GM21619 (cell line): ENCODE results near the gene ENPP1.
A peak's percentile ranks its signal among the peaks of the same experiment; 100 is the strongest.

Experiments
- ATAC-seq: cut with Tn5 transposase; IDR thresholded peaks from one replicate; pipeline ENCODE4 v1.9.1; 2021; ENCODE audit not compliant: unreplicated experiment

ENPP1 gene

GRCh38 chr6:131807644-131808459, at the start of gene ENPP1:
Gene ENPP1, plus strand, starts transcription at chr6:131808020. Its CDS starts 16 bp downstream, at chr6:131808036.
- ATAC-seq: peak; percentile 59

- no peak for ATAC-seq
These were observed 48.9 kb upstream of the ENPP1 start for GRCh38 chr6:131758920-131759319.

- ATAC-seq: no peak
These were observed 46.6 kb upstream of the ENPP1 start for GRCh38 chr6:131761060-131761761.

GRCh38 chr6:131761762-131762067, 46.1 kb upstream of the ENPP1 start:
- ATAC-seq: no peak

- ATAC-seq: no peak
These were observed 44.8 kb upstream of the ENPP1 start for GRCh38 chr6:131762984-131763383.

- ATAC-seq: no peak
These were observed 44.1 kb upstream of the ENPP1 start for GRCh38 chr6:131763749-131764148.

GRCh38 chr6:131764350-131764749, 43.5 kb upstream of the ENPP1 start:
- no peak for ATAC-seq

GRCh38 chr6:131765081-131765803, 42.6 kb upstream of the ENPP1 start:
- ATAC-seq: no peak

- no peak for ATAC-seq
These were observed 42.0 kb upstream of the ENPP1 start for GRCh38 chr6:131765804-131766135.

- ATAC-seq: no peak
These were observed 41.2 kb upstream of the ENPP1 start for GRCh38 chr6:131766631-131767030.

GRCh38 chr6:131768964-131769363, 38.9 kb upstream of the ENPP1 start:
- no peak for ATAC-seq

- ATAC-seq: no peak
These were observed 38.3 kb upstream of the ENPP1 start for GRCh38 chr6:131769385-131770141.

- ATAC-seq: no peak
These were observed 37.0 kb upstream of the ENPP1 start for GRCh38 chr6:131770776-131771175.

GRCh38 chr6:131773284-131773950, 34.4 kb upstream of the ENPP1 start:
- ATAC-seq: no peak

GRCh38 chr6:131775886-131776285, 31.9 kb upstream of the ENPP1 start:
- no peak for ATAC-seq

- no peak for ATAC-seq
These were observed 30.8 kb upstream of the ENPP1 start for GRCh38 chr6:131776985-131777384.

GRCh38 chr6:131778169-131778568, 29.7 kb upstream of the ENPP1 start:
- ATAC-seq: no peak

- no peak for ATAC-seq
These were observed 28.5 kb upstream of the ENPP1 start for GRCh38 chr6:131779304-131779703.

- no peak for ATAC-seq
These were observed 27.2 kb upstream of the ENPP1 start for GRCh38 chr6:131780600-131780999.

GRCh38 chr6:131781687-131782086, 26.1 kb upstream of the ENPP1 start:
- ATAC-seq: no peak

- no peak for ATAC-seq
These were observed 25.1 kb upstream of the ENPP1 start for GRCh38 chr6:131782764-131783163.
